Measurements from ENCODE around the gene SEPTIN14.
"Not testable (repeated sequence)": the region's sequence is repeated elsewhere in the genome, so short reads cannot be mapped to it uniquely, and the experiment has no call there.

SEPTIN14 gene

GRCh38 chr7:55778631-55779030, 83.9 kb downstream of the SEPTIN14 start:
- no peak for DNase-seq

- DNase-seq = no peak
These were observed 86.4 kb downstream of the SEPTIN14 start for GRCh38 chr7:55776196-55776595.

- DNase-seq = no peak
These were observed 87.5 kb downstream of the SEPTIN14 start for GRCh38 chr7:55775051-55775420.

- peak; percentile 52 for DNase-seq
These were observed 88.1 kb downstream of the SEPTIN14 start for GRCh38 chr7:55774327-55775050.

- DNase-seq = no peak
These were observed 91.8 kb downstream of the SEPTIN14 start for GRCh38 chr7:55770778-55771177.

GRCh38 chr7:55753274-55753862, 109.2 kb downstream of the SEPTIN14 start:
- not testable (repeated sequence) for DNase-seq

- DNase-seq = not testable (repeated sequence)
These were observed 117.8 kb downstream of the SEPTIN14 start for GRCh38 chr7:55744706-55745105.
